ENCODE data around the gene TWNK. TPM values are rescaled to one million over a fixed set of nuclear protein-coding genes. Genes with fewer than 3 reads are reported as not detected.

The TWNK gene
- total and polyA plus RNA-seq, 2 donors (not counting 3 experiments of a cell fraction or from before 2014, with no cell fraction given): 5.6 to 10.9 TPM

- no peak for FAIRE-seq
These were observed 23.0 kb downstream of the TWNK start for GRCh38 chr10:101010329-101010728.

More at GRCh38 chr10:101010329-101010728, 23.0 kb downstream of the TWNK start:
- BruUV-seq (replicated peaks): no TSS peak
- CTCF ChIA-PET: interaction anchor here (1.0 to 8.8 kb wide), 2 partner anchors 15 to 22 kb away, joined by 5 to 92 read pairs; no protein-coding TSS in a partner anchor
- POLR2A ChIA-PET: no interaction called here
- Histone ChIP-seq H3K79me2 (ENCODE audit: control insufficient read depth, insufficient read depth, low read length) (no peaks in the 10 kb centered on the region), H3K27me3 (ENCODE audit: control insufficient read depth in 2 of 2, insufficient read depth in 2 of 2, low read length in 2 of 2) (no peaks in the 10 kb centered on the region), H3K4me1 (ENCODE audit: control insufficient read depth, extremely low read depth, insufficient read depth, low read length) (peaks cover 13% of the 10 kb centered on the region), H3K36me3 (ENCODE audit: control insufficient read depth in 2 of 2, extremely low read depth in 1 of 2, insufficient read depth in 2 of 2, low read length in 2 of 2) (peaks cover 6 to 14% of the 10 kb centered on the region in 2 experiments), H3K9me3 (replicated peaks; ENCODE audit: control insufficient read depth, insufficient read depth, low read length) (no peaks in the 10 kb centered on the region), H2AFZ (ENCODE audit: low read depth, low read length) (no peak overlapping the region), H3K27ac (ENCODE audit: insufficient read depth, low read depth, low read length) (no peak overlapping the region), H3K4me2 (ENCODE audit: insufficient read depth, low read length) (no peak overlapping the region), H3K4me3 (replicated peaks in 1 of 3; ENCODE audit: insufficient read depth in 1 of 3, low read depth in 1 of 3, low read length in 3 of 3) (no peak overlapping the region), H4K20me1 (replicated peaks; ENCODE audit: control insufficient read depth, extremely low read depth, insufficient read depth, low read length) (no peaks in the 10 kb centered on the region), H3K9ac (replicated peaks; ENCODE audit: extremely low read depth, insufficient read depth, low read length) (no peak overlapping the region), H3K9me1 (replicated peaks; ENCODE audit: control insufficient read depth, extremely low read depth, insufficient read depth, low read length) (no peaks in the 10 kb centered on the region)
- dilution Hi-C loops (cut with MboI; ENCODE audit: extremely low pct_ligation_motif_present, low sequenced_read_pairs) (no loop called here), intact Hi-C loops (cut with micrococcal nuclease) (loop anchor here (5.0 to 10.0 kb wide), 2 partner anchors 96 to 338 kb away; partner anchors contain the start of gene SLF2)
- no peak for TF ChIP-seq POLR2A (IDR thresholded peaks at IDR 0.05; ENCODE audit: low read depth, low read length)
- no peak for TF ChIP-seq FOS (IDR thresholded peaks at IDR 0.05; ENCODE audit: borderline replicate concordance, insufficient read depth, low read length)
- TF ChIP-seq CTCF (IDR thresholded peaks at IDR 0.05; ENCODE audit: extremely low read depth in 1 of 2, insufficient read depth in 1 of 2, low read depth in 1 of 2, low read length in 2 of 2): no peak
- TF ChIP-seq, protein P1, sequence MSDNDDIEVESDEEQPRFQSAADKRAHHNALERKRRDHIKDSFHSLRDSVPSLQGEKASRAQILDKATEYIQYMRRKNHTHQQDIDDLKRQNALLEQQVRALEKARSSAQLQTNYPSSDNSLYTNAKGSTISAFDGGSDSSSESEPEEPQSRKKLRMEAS (IDR thresholded peaks at IDR 0.05; ENCODE audit: insufficient read depth, insufficient read length): no peak
- no peak for TF ChIP-seq POLR2AphosphoS5 (IDR thresholded peaks at IDR 0.05; ENCODE audit: insufficient read depth, low read depth, low read length)
- TF ChIP-seq EZH2 (IDR thresholded peaks at IDR 0.05; ENCODE audit: borderline replicate concordance, low read depth, low read length, severe bottlenecking): no peak
- no peak for TF ChIP-seq MYC (IDR thresholded peaks at IDR 0.05; ENCODE audit: low read depth, low read length)
- no peak for TF ChIP-seq GATA2 (IDR thresholded peaks at IDR 0.05; ENCODE audit: insufficient read depth, insufficient read length, low read depth, low read length)
- TF ChIP-seq JUN (IDR thresholded peaks at IDR 0.05; ENCODE audit: borderline replicate concordance, insufficient read depth, insufficient read length, low read depth): no peak
- no peak for DNase-seq (ENCODE audit: low read depth, low spot score)
